ENCODE results near the gene PAF1. TPM values are rescaled to one million over a fixed set of nuclear protein-coding genes. Genes with fewer than 3 reads are reported as not detected.

PAF1 gene
- total RNA-seq, 4 donors from 2014 or later: 48.1 to 65.3 (median 50.2) TPM

DNA sequence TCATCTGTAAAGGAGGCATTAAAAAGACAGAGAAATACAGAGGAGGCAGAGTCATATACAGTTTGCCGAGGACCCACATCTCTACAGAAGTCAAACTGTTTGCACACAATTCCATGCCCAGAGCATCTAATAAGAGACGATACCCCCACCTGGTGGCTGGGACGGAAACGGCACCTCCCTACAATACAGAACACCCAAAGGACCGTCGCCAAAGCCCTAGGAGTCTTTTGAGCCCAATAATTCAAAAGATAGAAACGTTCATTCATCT lies 20.9 kb upstream of the PAF1 start:
- peak; percentile 55 to 56 for ATAC-seq
- Histone ChIP-seq H3K4me3 (peak overlapping the region; percentile 63 to 99 (median 94)), H3K27me3 (no peaks in the 10 kb centered on the region), H3K36me3 (peaks cover 6 to 23% of the 10 kb centered on the region in 2 donors), H3K27ac (peak overlapping the region; percentile 98 to 100 (median 100)), H3K4me1 (peaks cover 15 to 19% of the 10 kb centered on the region in 2 donors), H3K9me3 (no peaks in the 10 kb centered on the region)
- in situ Hi-C loops (cut with MboI; ENCODE audit: low sequenced_read_pairs in 4 of 4) (no loop called here), intact Hi-C loops (cut with DNase I; ENCODE audit: low total_unique reads) (loop anchor here (1.0 to 10.0 kb wide), 7 partner anchors 9 to 559 kb away; partner anchors contain the start of genes DYRK1B, RPS16, SAMD4B and SUPT5H)
- peak; percentile 79 to 95 for DNase-seq
- no peak for TF ChIP-seq POLR2A (IDR thresholded peaks at IDR 0.05)
- TF ChIP-seq, protein P1, sequence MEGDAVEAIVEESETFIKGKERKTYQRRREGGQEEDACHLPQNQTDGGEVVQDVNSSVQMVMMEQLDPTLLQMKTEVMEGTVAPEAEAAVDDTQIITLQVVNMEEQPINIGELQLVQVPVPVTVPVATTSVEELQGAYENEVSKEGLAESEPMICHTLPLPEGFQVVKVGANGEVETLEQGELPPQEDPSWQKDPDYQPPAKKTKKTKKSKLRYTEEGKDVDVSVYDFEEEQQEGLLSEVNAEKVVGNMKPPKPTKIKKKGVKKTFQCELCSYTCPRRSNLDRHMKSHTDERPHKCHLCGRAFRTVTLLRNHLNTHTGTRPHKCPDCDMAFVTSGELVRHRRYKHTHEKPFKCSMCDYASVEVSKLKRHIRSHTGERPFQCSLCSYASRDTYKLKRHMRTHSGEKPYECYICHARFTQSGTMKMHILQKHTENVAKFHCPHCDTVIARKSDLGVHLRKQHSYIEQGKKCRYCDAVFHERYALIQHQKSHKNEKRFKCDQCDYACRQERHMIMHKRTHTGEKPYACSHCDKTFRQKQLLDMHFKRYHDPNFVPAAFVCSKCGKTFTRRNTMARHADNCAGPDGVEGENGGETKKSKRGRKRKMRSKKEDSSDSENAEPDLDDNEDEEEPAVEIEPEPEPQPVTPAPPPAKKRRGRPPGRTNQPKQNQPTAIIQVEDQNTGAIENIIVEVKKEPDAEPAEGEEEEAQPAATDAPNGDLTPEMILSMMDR (IDR thresholded peaks at IDR 0.05 in 4 of 5, conservative IDR thresholded peaks at IDR 0.05 in 1 of 5): peak; percentile 93 to 99 (median 98)

DNA sequence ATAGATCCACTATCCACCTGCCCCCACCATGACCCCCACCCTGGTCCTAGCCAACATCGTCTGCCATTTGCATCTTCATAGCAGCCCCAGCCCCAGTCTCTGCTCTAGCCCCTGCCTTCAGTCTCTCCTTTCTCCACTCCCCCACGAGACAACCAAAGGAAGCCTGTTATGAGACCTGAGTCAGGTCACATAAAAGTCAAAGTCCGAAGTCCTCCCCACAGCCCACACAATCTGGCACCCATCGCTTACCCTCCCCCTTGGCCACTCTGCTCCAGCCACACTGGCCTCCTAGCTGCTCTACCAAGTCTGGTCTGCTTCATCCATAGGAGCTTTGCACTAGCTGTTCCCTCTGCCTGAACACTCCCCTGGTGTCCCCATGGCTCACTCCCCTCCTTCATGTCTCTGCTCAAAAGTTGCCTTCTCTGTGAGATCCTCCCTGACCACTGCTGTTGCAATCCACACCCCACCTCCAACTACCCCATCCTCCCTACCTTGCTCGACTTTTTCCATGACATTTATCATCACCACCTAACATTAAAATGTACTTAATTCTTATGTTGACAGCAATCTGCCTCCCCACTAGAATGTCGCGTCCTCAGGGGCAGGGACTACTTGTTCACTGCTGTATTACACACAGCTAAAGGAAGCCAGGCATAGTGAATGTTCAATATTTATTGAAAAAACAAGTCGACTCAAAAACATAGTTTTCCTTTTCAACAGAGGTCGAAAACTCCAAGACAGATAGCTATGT lies 20.4 kb upstream of the PAF1 start:
- H3K36me3 ChIP-seq: peaks cover 6 to 23% of the 10 kb centered on the region in 2 donors
- DNase-seq: peak; percentile 37 to 74
- intact Hi-C loops (cut with DNase I; ENCODE audit: low total_unique reads): loop anchor here (1.0 to 10.0 kb wide), 3 partner anchors 9 to 559 kb away; partner anchors contain the start of gene DYRK1B
- H3K4me1 ChIP-seq: peaks cover 15 to 19% of the 10 kb centered on the region in 2 donors
- peak overlapping the region; percentile 63 to 99 (median 94) for H3K4me3 ChIP-seq
- peak overlapping the region; percentile 98 to 100 (median 100) for H3K27ac ChIP-seq
- TF ChIP-seq, protein P1 (IDR thresholded peaks at IDR 0.05 in 4 of 5, conservative IDR thresholded peaks at IDR 0.05 in 1 of 5): no peak
- TF ChIP-seq POLR2A (IDR thresholded peaks at IDR 0.05): peak in 1 of 2 donors; percentile 12
- in situ Hi-C loops (cut with MboI; ENCODE audit: low sequenced_read_pairs in 4 of 4): no loop called here
- H3K9me3 ChIP-seq: no peaks in the 10 kb centered on the region
- ATAC-seq: peak in 1 of 2 donors; percentile 1
- no peaks in the 10 kb centered on the region for H3K27me3 ChIP-seq

DNA sequence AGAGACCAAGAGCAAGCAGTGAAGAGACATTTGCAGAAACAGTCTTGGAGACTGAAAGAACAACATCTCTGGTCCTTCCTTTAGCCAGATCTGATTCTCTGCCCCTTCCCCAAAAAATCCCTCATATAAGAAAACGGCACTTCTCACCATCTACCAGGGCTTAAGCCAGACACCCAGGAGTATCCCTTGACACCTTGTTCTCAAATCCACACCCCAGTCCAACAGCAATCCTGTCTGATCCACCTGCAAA lies 19.9 kb upstream of the PAF1 start:
- Histone ChIP-seq H3K9me3 (no peaks in the 10 kb centered on the region), H3K4me1 (peaks cover 18 to 23% of the 10 kb centered on the region in 2 donors), H3K4me3 (peak overlapping the region; percentile 63 to 99 (median 94)), H3K36me3 (peaks cover 6 to 23% of the 10 kb centered on the region in 2 donors), H3K27ac (peak overlapping the region; percentile 98 to 100 (median 100)), H3K27me3 (no peaks in the 10 kb centered on the region)
- TF ChIP-seq POLR2A (IDR thresholded peaks at IDR 0.05): no peak
- TF ChIP-seq, protein P1 (IDR thresholded peaks at IDR 0.05 in 4 of 5, conservative IDR thresholded peaks at IDR 0.05 in 1 of 5): no peak
- in situ Hi-C loops (cut with MboI; ENCODE audit: low sequenced_read_pairs in 4 of 4) (no loop called here), intact Hi-C loops (cut with DNase I; ENCODE audit: low total_unique reads) (loop anchor here (1.0 to 10.0 kb wide), 3 partner anchors 8 to 558 kb away; partner anchors contain the start of gene DYRK1B)
- DNase-seq (no peak), ATAC-seq (no peak)

DNA sequence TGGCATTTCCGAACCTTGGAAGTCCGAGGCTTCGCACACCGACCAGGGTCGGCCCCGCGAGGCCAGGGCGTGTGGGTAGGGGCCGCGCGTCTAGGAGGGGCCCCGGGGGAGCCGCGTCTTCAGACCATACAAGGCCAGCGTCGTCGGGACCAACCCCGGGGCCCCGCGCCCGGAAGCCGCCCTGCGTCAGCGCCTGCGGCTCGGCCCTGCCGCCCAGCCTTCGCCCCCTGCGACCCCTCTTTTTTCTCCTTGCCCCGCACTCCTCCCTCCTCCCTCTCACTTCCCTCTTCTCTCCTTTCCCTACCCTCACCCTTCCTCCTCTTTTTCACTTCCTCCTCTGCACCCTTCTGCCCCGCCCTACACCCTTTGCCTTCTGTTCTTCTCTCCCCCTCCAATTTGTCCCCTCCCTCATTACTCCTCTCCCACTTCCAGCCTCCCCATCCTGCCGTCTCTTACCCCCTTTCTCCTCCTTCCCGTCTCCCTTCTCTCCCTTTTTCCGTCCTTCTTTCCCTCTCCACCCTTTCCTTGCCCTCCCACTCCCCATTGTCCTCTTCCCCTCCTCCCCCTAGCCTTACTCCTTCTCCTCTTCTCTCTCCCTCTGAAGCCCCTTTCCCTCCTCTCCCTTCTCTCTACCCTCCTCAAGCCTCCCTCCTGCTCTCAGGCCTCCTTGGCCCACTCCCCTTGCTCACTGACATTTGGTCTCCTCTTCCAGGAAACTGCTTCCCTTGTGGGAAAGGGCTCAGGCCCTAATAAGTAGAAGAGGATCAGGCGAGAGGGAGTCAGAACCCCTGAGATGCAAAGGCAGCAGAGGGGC lies 19.3 kb upstream of the PAF1 start:
- in situ Hi-C loops (cut with MboI; ENCODE audit: low sequenced_read_pairs in 4 of 4): no loop called here
- Histone ChIP-seq H3K27ac (peak overlapping the region; percentile 98 to 100 (median 100)), H3K4me3 (peak overlapping the region; percentile 63 to 99 (median 94)), H3K4me1 (peaks cover 21 to 29% of the 10 kb centered on the region in 2 donors), H3K27me3 (no peaks in the 10 kb centered on the region), H3K9me3 (no peaks in the 10 kb centered on the region), H3K36me3 (peaks cover 6 to 23% of the 10 kb centered on the region in 2 donors)
- TF ChIP-seq, protein P1 (IDR thresholded peaks at IDR 0.05 in 4 of 5, conservative IDR thresholded peaks at IDR 0.05 in 1 of 5): no peak
- peak; percentile 6 to 7 for ATAC-seq
- intact Hi-C loops (cut with DNase I; ENCODE audit: low total_unique reads): loop anchor here (5.0 to 10.0 kb wide), 2 partner anchors 425 to 558 kb away; partner anchors contain the start of gene DYRK1B
- DNase-seq: peak; percentile 70 to 82

Measured in gastrocnemius medialis (tissue), 4 donors.